SK-N-SH treated with all-trans-retinoic acid at 6 μM for 48 hours (cell line): ENCODE data around the gene GRID1.

Experiments
- CSDC2 ChIP-seq: fragments of 250-450 bp; sonication (Bioruptor Pico); IDR thresholded peaks from 2 replicates; pipeline ENCODE4 v1.5.0; 2020; ENCODE audit warnings: mild to moderate bottlenecking, moderate library complexity
- TOX ChIP-seq: fragments of 250-450 bp; sonication (Bioruptor Pico); IDR thresholded peaks from 2 replicates; pipeline ENCODE4 v1.8.0; 2021; ENCODE audit warnings: mild to moderate bottlenecking, moderate library complexity, borderline replicate concordance
- ZNF565 ChIP-seq: fragments of 450-650 bp; formaldehyde crosslinking; conservative IDR thresholded peaks from 2 replicates; pipeline ENCODE4 v1.5.0; 2020; ENCODE audit warnings: low read depth, mild to moderate bottlenecking, moderate library complexity
- TF ChIP-seq, protein P1 (sequence below): fragments of 250-450 bp; sonication (Bioruptor Pico); IDR thresholded peaks from 2 replicates; pipeline ENCODE4 v1.5.1; 2020; ENCODE audit warnings: low read depth, mild to moderate bottlenecking, moderate library complexity

DNA sequence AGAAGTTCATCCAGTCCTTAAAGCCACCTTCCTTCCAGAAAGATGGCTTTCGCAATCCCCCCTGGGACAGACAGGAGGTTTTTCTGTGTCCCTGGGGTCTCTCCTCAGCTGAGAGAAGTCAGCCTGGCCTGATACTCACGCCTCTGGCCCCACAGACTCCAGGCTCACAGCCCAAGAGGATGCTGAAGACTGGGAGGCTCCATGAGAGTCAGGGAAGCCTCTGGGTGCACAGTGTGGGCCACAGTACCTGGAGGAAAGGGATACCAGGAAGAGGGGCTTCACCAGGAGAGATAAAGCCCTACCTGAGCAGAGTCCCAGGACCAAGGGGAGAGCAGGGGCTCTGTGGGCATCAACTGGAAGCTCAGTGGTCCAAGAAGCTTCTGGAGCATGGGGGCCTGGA is 324.4 kb downstream of the GRID1 start:
- TF ChIP-seq, protein P1, sequence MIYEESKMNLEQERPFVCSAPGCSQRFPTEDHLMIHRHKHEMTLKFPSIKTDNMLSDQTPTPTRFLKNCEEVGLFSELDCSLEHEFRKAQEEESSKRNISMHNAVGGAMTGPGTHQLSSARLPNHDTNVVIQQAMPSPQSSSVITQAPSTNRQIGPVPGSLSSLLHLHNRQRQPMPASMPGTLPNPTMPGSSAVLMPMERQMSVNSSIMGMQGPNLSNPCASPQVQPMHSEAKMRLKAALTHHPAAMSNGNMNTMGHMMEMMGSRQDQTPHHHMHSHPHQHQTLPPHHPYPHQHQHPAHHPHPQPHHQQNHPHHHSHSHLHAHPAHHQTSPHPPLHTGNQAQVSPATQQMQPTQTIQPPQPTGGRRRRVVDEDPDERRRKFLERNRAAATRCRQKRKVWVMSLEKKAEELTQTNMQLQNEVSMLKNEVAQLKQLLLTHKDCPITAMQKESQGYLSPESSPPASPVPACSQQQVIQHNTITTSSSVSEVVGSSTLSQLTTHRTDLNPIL = no peak
- TF ChIP-seq CSDC2 (CRISPR knock-in tag) (no peak), TOX (CRISPR knock-in tag) (no peak), ZNF565 (no peak)
